ENCODE data around the gene ZC3H7A. TPM values are rescaled to one million over a fixed set of nuclear protein-coding genes. Genes with fewer than 3 reads are reported as not detected.
A peak's percentile ranks its signal among the peaks of the same experiment; 100 is the strongest.

ZC3H7A gene
- total RNA-seq, 2 donors from 2014 or later = 67.6 to 144 TPM

GRCh38 chr16:11774065-11774626 lies 22.9 kb downstream of the ZC3H7A start:
- Mint-ChIP-seq H3K36me3 (ENCODE audit: low read depth) (peaks cover 98% of the 10 kb centered on the region), H3K9me3 (no peaks in the 10 kb centered on the region), H3K4me3 (peak overlapping the region; percentile 26), H3K4me1 (peaks cover 9% of the 10 kb centered on the region), H3K27me3 (no peaks in the 10 kb centered on the region), H3K27ac (peak overlapping the region; percentile 77)
- peak; percentile 47 for ATAC-seq (replicated peaks)

- peak overlapping the region; percentile 58 for H3K27ac Mint-ChIP-seq
These were observed 28.2 kb downstream of the ZC3H7A start for GRCh38 chr16:11768849-11769248.

GRCh38 chr16:11762431-11762830 lies 34.6 kb downstream of the ZC3H7A start:
- H3K4me1 Mint-ChIP-seq = no peaks in the 10 kb centered on the region
- peaks cover 96% of the 10 kb centered on the region for H3K36me3 Mint-ChIP-seq (ENCODE audit: low read depth)
- ATAC-seq (replicated peaks) = no peak
- no peak overlapping the region for H3K27ac Mint-ChIP-seq
- no peaks in the 10 kb centered on the region for H3K27me3 Mint-ChIP-seq
- H3K9me3 Mint-ChIP-seq = no peaks in the 10 kb centered on the region
- H3K4me3 Mint-ChIP-seq = no peak overlapping the region

More at GRCh38 chr16:11768849-11769248, 28.2 kb downstream of the ZC3H7A start:
- no peaks in the 10 kb centered on the region for H3K9me3 Mint-ChIP-seq
- peaks cover 10% of the 10 kb centered on the region for H3K4me1 Mint-ChIP-seq
- ATAC-seq (replicated peaks) = no peak
- H3K27me3 Mint-ChIP-seq = no peaks in the 10 kb centered on the region
- peak overlapping the region; percentile 53 for H3K4me3 Mint-ChIP-seq
- peaks cover 94% of the 10 kb centered on the region for H3K36me3 Mint-ChIP-seq (ENCODE audit: low read depth)

GRCh38 chr16:11759997-11760396 lies 37.1 kb downstream of the ZC3H7A start:
- peak overlapping the region; percentile 82 for H3K27ac Mint-ChIP-seq
- no peaks in the 10 kb centered on the region for H3K9me3 Mint-ChIP-seq
- peaks cover 100% of the 10 kb centered on the region for H3K36me3 Mint-ChIP-seq (ENCODE audit: low read depth)
- H3K4me3 Mint-ChIP-seq = no peak overlapping the region
- peaks cover 4% of the 10 kb centered on the region for H3K4me1 Mint-ChIP-seq
- ATAC-seq (replicated peaks) = no peak
- no peaks in the 10 kb centered on the region for H3K27me3 Mint-ChIP-seq

GRCh38 chr16:11759163-11759834 lies 37.8 kb downstream of the ZC3H7A start:
- peaks cover 98% of the 10 kb centered on the region for H3K36me3 Mint-ChIP-seq (ENCODE audit: low read depth)
- peaks cover 4% of the 10 kb centered on the region for H3K4me1 Mint-ChIP-seq
- H3K4me3 Mint-ChIP-seq = no peak overlapping the region
- no peaks in the 10 kb centered on the region for H3K9me3 Mint-ChIP-seq
- no peak overlapping the region for H3K27ac Mint-ChIP-seq
- no peak for ATAC-seq (replicated peaks)
- H3K27me3 Mint-ChIP-seq = no peaks in the 10 kb centered on the region

- ATAC-seq (replicated peaks) = no peak
These were observed 39.1 kb downstream of the ZC3H7A start for GRCh38 chr16:11757671-11758545.

GRCh38 chr16:11756248-11756647 lies 40.8 kb downstream of the ZC3H7A start:
- no peaks in the 10 kb centered on the region for H3K27me3 Mint-ChIP-seq
- no peak overlapping the region for H3K27ac Mint-ChIP-seq

More at GRCh38 chr16:11757671-11758545, 39.1 kb downstream of the ZC3H7A start:
- Mint-ChIP-seq H3K36me3 (ENCODE audit: low read depth) (peaks cover 98% of the 10 kb centered on the region), H3K4me1 (peaks cover 5% of the 10 kb centered on the region), H3K4me3 (no peak overlapping the region), H3K9me3 (no peaks in the 10 kb centered on the region), H3K27me3 (no peaks in the 10 kb centered on the region), H3K27ac (no peak overlapping the region)

GRCh38 chr16:11755022-11755760 lies 41.9 kb downstream of the ZC3H7A start:
- Mint-ChIP-seq H3K4me3 (no peak overlapping the region), H3K27me3 (no peaks in the 10 kb centered on the region), H3K4me1 (peaks cover 8% of the 10 kb centered on the region), H3K36me3 (ENCODE audit: low read depth) (peaks cover 98% of the 10 kb centered on the region), H3K9me3 (no peaks in the 10 kb centered on the region), H3K27ac (no peak overlapping the region)
- ATAC-seq (replicated peaks) = no peak

More at GRCh38 chr16:11756248-11756647, 40.8 kb downstream of the ZC3H7A start:
- Mint-ChIP-seq H3K4me3 (no peak overlapping the region), H3K36me3 (ENCODE audit: low read depth) (peaks cover 98% of the 10 kb centered on the region), H3K4me1 (peaks cover 8% of the 10 kb centered on the region), H3K9me3 (no peaks in the 10 kb centered on the region)
- ATAC-seq (replicated peaks) = no peak

GRCh38 chr16:11752856-11753255 lies 44.2 kb downstream of the ZC3H7A start:
- Mint-ChIP-seq H3K36me3 (ENCODE audit: low read depth) (peaks cover 98% of the 10 kb centered on the region), H3K4me3 (no peak overlapping the region), H3K27me3 (no peaks in the 10 kb centered on the region), H3K4me1 (peaks cover 11% of the 10 kb centered on the region), H3K9me3 (no peaks in the 10 kb centered on the region), H3K27ac (peak overlapping the region; percentile 62)
- ATAC-seq (replicated peaks) = no peak

- peaks cover 8% of the 10 kb centered on the region for H3K4me1 Mint-ChIP-seq
- H3K27ac Mint-ChIP-seq = no peak overlapping the region
- no peak for ATAC-seq (replicated peaks)
- no peak overlapping the region for H3K4me3 Mint-ChIP-seq
- H3K36me3 Mint-ChIP-seq (ENCODE audit: low read depth) = peaks cover 73% of the 10 kb centered on the region
- no peaks in the 10 kb centered on the region for H3K9me3 Mint-ChIP-seq
- no peaks in the 10 kb centered on the region for H3K27me3 Mint-ChIP-seq
These were observed 47.0 kb downstream of the ZC3H7A start for GRCh38 chr16:11750056-11750455.

GRCh38 chr16:11748404-11749254 lies 48.4 kb downstream of the ZC3H7A start:
- ATAC-seq (replicated peaks) = peak; percentile 30
- H3K9me3 Mint-ChIP-seq = no peaks in the 10 kb centered on the region
- H3K4me1 Mint-ChIP-seq = peaks cover 8% of the 10 kb centered on the region
- H3K27me3 Mint-ChIP-seq = no peaks in the 10 kb centered on the region
- peaks cover 61% of the 10 kb centered on the region for H3K36me3 Mint-ChIP-seq (ENCODE audit: low read depth)
- peak overlapping the region; percentile 0 for H3K27ac Mint-ChIP-seq
- H3K4me3 Mint-ChIP-seq = no peak overlapping the region

- Mint-ChIP-seq H3K36me3 (ENCODE audit: low read depth) (peaks cover 54% of the 10 kb centered on the region), H3K4me1 (peaks cover 7% of the 10 kb centered on the region), H3K27me3 (no peaks in the 10 kb centered on the region), H3K4me3 (no peak overlapping the region), H3K9me3 (no peaks in the 10 kb centered on the region), H3K27ac (peak overlapping the region; percentile 0)
- no peak for ATAC-seq (replicated peaks)
These were observed 49.1 kb downstream of the ZC3H7A start for GRCh38 chr16:11747949-11748403.

- ATAC-seq (replicated peaks) = no peak
- Mint-ChIP-seq H3K4me1 (peaks cover 23% of the 10 kb centered on the region), H3K9me3 (no peaks in the 10 kb centered on the region), H3K27me3 (no peaks in the 10 kb centered on the region), H3K27ac (peak overlapping the region; percentile 88), H3K36me3 (ENCODE audit: low read depth) (peaks cover 43% of the 10 kb centered on the region), H3K4me3 (peak overlapping the region; percentile 96)
These were observed 53.0 kb downstream of the ZC3H7A start for GRCh38 chr16:11744075-11744470.
